ENCODE data around the gene MAST4. TPM values are rescaled to one million over a fixed set of nuclear protein-coding genes. Genes with fewer than 3 reads are reported as not detected.

MAST4 gene
- total RNA-seq, 2 donors from 2014 or later: 30.5 to 47.8 TPM

DNA sequence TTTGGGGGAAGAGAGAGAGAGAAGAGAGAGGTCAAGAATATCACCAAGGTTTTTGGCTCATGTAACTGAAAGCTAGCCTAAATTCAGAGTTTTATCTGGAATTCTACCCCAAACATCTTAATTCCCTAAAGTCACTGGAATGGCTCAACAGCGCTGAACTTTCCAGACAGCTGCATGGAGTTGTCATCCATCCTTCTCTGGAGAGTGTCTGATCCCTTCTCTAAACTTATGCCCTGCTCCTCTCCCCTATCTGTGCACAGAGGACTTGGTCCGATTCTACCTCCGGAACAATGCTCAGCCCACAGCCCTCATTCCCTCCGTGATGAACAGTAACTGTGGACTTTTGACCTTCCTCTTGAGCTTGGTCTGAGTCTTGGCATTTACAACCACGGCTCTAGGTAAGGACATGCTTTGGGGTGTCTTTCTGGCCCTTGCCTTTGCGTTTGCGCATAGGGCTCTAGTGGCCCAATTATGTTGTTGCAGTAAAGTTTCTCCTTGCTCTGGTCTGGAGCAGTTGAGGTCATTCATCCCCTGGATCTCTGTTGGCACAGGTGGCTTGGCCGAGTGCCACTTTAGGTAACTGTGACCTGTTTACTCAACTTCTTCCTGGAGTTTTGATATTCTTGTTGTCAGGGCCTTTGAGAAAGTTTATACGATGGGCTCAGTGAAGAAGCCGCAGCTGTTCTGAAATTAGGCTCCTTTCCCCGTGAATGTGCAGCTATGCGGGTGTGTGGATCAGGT lies 618.7 kb downstream of the MAST4 start:
- H3K4me3 ChIP-seq: no peak overlapping the region
- peaks cover 6 to 23% of the 10 kb centered on the region in 2 donors for H3K4me1 ChIP-seq (ENCODE audit: control insufficient read depth in 1 of 2, low read depth in 2 of 2)
- H3K27me3 ChIP-seq (replicated peaks; ENCODE audit: insufficient read depth): no peaks in the 10 kb centered on the region
- TF ChIP-seq, protein P1, sequence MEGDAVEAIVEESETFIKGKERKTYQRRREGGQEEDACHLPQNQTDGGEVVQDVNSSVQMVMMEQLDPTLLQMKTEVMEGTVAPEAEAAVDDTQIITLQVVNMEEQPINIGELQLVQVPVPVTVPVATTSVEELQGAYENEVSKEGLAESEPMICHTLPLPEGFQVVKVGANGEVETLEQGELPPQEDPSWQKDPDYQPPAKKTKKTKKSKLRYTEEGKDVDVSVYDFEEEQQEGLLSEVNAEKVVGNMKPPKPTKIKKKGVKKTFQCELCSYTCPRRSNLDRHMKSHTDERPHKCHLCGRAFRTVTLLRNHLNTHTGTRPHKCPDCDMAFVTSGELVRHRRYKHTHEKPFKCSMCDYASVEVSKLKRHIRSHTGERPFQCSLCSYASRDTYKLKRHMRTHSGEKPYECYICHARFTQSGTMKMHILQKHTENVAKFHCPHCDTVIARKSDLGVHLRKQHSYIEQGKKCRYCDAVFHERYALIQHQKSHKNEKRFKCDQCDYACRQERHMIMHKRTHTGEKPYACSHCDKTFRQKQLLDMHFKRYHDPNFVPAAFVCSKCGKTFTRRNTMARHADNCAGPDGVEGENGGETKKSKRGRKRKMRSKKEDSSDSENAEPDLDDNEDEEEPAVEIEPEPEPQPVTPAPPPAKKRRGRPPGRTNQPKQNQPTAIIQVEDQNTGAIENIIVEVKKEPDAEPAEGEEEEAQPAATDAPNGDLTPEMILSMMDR (IDR thresholded peaks at IDR 0.05): no peak
- H3K36me3 ChIP-seq: no peaks in the 10 kb centered on the region
- ATAC-seq (ENCODE audit: insufficient number of reproducible peaks, low FRiP score, low read depth): no peak
- no peak for DNase-seq (ENCODE audit: low spot score)
- H3K9me3 ChIP-seq: no peaks in the 10 kb centered on the region
- H3K27ac ChIP-seq: no peak overlapping the region

DNA sequence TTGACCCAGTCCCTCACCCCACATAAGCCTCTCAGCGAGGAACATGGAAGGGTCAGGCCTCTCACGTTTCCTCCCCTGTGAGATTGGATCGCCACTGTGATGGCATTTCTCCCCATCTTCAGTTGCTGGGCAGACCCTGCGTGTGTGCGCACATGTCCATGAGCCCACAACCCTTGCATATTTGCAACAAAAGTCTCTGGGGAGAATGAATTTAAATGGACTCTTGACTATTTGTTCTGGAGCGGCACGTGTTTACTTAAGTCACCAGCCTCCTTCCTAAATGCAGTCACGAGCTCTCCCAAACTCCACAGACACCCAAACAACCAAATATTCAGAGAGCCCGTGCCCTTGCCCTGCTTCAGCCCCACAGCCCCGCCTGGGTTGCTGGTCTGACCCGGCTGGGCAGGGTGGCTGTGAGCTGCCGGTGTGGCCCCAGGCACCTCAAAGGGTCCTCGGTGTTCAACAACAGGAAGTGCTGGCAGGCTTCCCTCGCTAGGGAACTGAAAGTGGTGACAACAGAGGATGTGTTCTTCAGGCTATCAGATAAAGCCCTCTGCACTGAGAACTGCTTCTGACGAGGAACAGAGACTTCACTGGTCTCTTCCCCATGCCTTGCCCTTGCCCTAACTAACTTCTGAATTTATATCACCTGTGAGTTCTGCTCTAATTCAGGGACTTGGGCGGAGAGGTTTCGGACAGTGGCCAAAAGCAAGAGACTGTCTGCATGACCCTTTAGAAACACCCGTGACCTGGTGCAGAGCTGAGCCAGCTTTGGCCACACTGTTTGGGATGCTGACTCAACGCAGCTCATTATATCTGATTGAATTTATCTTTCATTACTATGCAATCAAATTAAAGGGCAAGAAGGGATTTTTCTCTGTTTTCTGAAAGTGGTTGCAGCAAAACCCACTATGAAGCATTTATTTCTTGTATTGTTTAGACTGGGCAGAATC lies 619.6 kb downstream of the MAST4 start:
- Histone ChIP-seq H3K27me3 (replicated peaks; ENCODE audit: insufficient read depth) (no peaks in the 10 kb centered on the region), H3K9me3 (no peaks in the 10 kb centered on the region), H3K4me1 (ENCODE audit: control insufficient read depth in 1 of 2, low read depth in 2 of 2) (peaks cover 6 to 23% of the 10 kb centered on the region in 2 donors), H3K4me3 (peak overlapping the region; percentile 63), H3K27ac (peak overlapping the region; percentile 12 to 58), H3K36me3 (no peaks in the 10 kb centered on the region)
- ATAC-seq (ENCODE audit: insufficient number of reproducible peaks, low FRiP score, low read depth) (peak; percentile 26), DNase-seq (ENCODE audit: low spot score) (peak; percentile 53)
- TF ChIP-seq, protein P1 (IDR thresholded peaks at IDR 0.05): no peak

DNA sequence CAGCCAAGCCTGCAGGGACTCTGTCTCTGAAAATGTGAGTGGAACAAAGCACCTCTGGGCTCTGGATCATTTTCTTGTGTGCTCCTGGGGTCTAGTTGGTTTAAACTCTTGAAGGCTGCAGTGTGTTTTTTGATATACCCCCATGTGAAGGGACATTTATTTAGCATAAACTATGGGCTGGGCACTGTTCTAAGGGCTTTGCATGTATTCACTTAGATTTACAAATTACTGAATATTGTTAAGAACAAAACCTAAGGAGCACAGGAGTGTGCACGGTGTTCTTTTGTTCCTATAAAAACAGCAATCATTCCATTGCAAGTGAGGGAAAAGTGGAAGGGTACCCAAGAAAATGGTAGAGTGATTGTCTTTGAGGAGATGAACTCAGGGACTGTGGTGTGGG lies 620.4 kb downstream of the MAST4 start:
- Histone ChIP-seq H3K4me1 (ENCODE audit: control insufficient read depth in 1 of 2, low read depth in 2 of 2) (peaks cover 6 to 23% of the 10 kb centered on the region in 2 donors), H3K9me3 (no peaks in the 10 kb centered on the region), H3K36me3 (no peaks in the 10 kb centered on the region), H3K27me3 (replicated peaks; ENCODE audit: insufficient read depth) (no peaks in the 10 kb centered on the region), H3K27ac (peak overlapping the region in 1 of 2 donors; percentile 58), H3K4me3 (no peak overlapping the region)
- DNase-seq (ENCODE audit: low spot score) (no peak), ATAC-seq (ENCODE audit: insufficient number of reproducible peaks, low FRiP score, low read depth) (no peak)
- TF ChIP-seq, protein P1 (IDR thresholded peaks at IDR 0.05): no peak

Measured in thoracic aorta (tissue), 2 donors.